ACC112 (cell line): Measurements from ENCODE around the gene CEP41.

Experiments used
- H2AFZ ChIP-seq: fragments of 200-600 bp; sonication (generic); one replicate; pipeline ENCODE4 v1.6.0; 2017; ENCODE audit warnings: antibody characterized with exemption, low read length; ENCODE audit not compliant: unreplicated experiment
- H3K27ac ChIP-seq: fragments of 200-600 bp; sonication (generic); 2 replicates; pipeline ENCODE4 v1.5.1; 2014; ENCODE audit warnings: low read depth, mild to moderate bottlenecking, antibody characterized with exemption, low read length, moderate library complexity
- H3K27me3 ChIP-seq: fragments of 200-600 bp; sonication (generic); 2 replicates; pipeline ENCODE4 v1.6.1; 2014; ENCODE audit warnings: mild to moderate bottlenecking, antibody characterized with exemption, low read length, moderate library complexity, mixed read lengths; ENCODE audit not compliant: insufficient read depth
- H3K36me3 ChIP-seq: fragments of 200-600 bp; sonication (generic); 2 replicates; pipeline ENCODE4 v1.6.1; 2016; ENCODE audit warnings: mild to moderate bottlenecking, antibody characterized with exemption, low read length, moderate library complexity, mixed read lengths; ENCODE audit not compliant: insufficient read depth
- H3K4me1 ChIP-seq: fragments of 200-600 bp; sonication (generic); one replicate; pipeline ENCODE4 v1.6.1; 2016; ENCODE audit warnings: low read length, mixed read lengths; ENCODE audit not compliant: insufficient read depth, unreplicated experiment, control insufficient read depth
- H3K4me3 ChIP-seq: fragments of 200-600 bp; sonication (generic); 2 replicates; pipeline ENCODE4 v1.5.1; 2014; ENCODE audit warnings: mild to moderate bottlenecking, low read depth, low read length
- H3K79me2 ChIP-seq: fragments of 200-600 bp; sonication (generic); one replicate; pipeline ENCODE4 v1.6.0; 2016; ENCODE audit warnings: low read length; ENCODE audit not compliant: control insufficient read depth, unreplicated experiment, insufficient read depth

The CEP41 gene

GRCh38 chr7:130349911-130350782, 90.7 kb downstream of the CEP41 start:
- Histone ChIP-seq H3K27ac (no peak overlapping the region), H3K4me3 (no peak overlapping the region), H3K27me3 (no peaks in the 10 kb centered on the region), H3K36me3 (no peaks in the 10 kb centered on the region), H2AFZ (no peak overlapping the region), H3K4me1 (peaks cover 20% of the 10 kb centered on the region), H3K79me2 (no peaks in the 10 kb centered on the region)

GRCh38 chr7:130346941-130347340, 93.9 kb downstream of the CEP41 start:
- Histone ChIP-seq H2AFZ (no peak overlapping the region), H3K79me2 (no peaks in the 10 kb centered on the region), H3K27ac (no peak overlapping the region), H3K4me1 (peaks cover 5% of the 10 kb centered on the region), H3K27me3 (no peaks in the 10 kb centered on the region), H3K4me3 (no peak overlapping the region), H3K36me3 (no peaks in the 10 kb centered on the region)

- no peak overlapping the region for H3K27ac ChIP-seq
- no peak overlapping the region for H2AFZ ChIP-seq
- H3K4me3 ChIP-seq: no peak overlapping the region
- no peaks in the 10 kb centered on the region for H3K79me2 ChIP-seq
- H3K36me3 ChIP-seq: no peaks in the 10 kb centered on the region
- no peaks in the 10 kb centered on the region for H3K27me3 ChIP-seq
- H3K4me1 ChIP-seq: peaks cover 5% of the 10 kb centered on the region
Observed at GRCh38 chr7:130346177-130346905, 94.5 kb downstream of the CEP41 start.

- Histone ChIP-seq H3K27ac (no peak overlapping the region), H2AFZ (no peak overlapping the region), H3K4me3 (peak overlapping the region; percentile 57; the same call in 1 of the 2 replicates), H3K36me3 (no peaks in the 10 kb centered on the region), H3K4me1 (peaks cover 5% of the 10 kb centered on the region), H3K79me2 (no peaks in the 10 kb centered on the region), H3K27me3 (no peaks in the 10 kb centered on the region)
Observed at GRCh38 chr7:130345725-130346124, 95.1 kb downstream of the CEP41 start.

GRCh38 chr7:130345136-130345535, 95.7 kb downstream of the CEP41 start:
- Histone ChIP-seq H2AFZ (peak overlapping the region; percentile 66), H3K79me2 (no peaks in the 10 kb centered on the region), H3K27me3 (no peaks in the 10 kb centered on the region), H3K27ac (no peak overlapping the region), H3K4me3 (peak overlapping the region; percentile 57), H3K36me3 (no peaks in the 10 kb centered on the region), H3K4me1 (peaks cover 5% of the 10 kb centered on the region)

- peak within 1 kb of the TSS; percentile 57 for H3K4me3 ChIP-seq
Observed at GRCh38 chr7:130344271-130344866, 96.4 kb downstream of the CEP41 start, which contains the start of gene CPA5. Gene CPA5 (plus strand): TSS chr7:130344816. CDS start chr7:130346486, 1,670 bp downstream.

More at GRCh38 chr7:130344271-130344866, 96.4 kb downstream of the CEP41 start, which contains the start of gene CPA5:
- Histone ChIP-seq H3K27ac (no peak within 1 kb of the TSS), H3K4me1 (peaks cover 5% of the 10 kb centered on the region), H3K79me2 (no peaks in the 10 kb centered on the region), H3K27me3 (no peaks in the 10 kb centered on the region), H2AFZ (peak within 1 kb of the TSS; percentile 66), H3K36me3 (no peaks in the 10 kb centered on the region)
